KOPT-K1 (cell line): ENCODE measurements around the gene SYTL2.
"Not testable (repeated sequence)": the region's sequence is repeated elsewhere in the genome, so short reads cannot be mapped to it uniquely, and the experiment has no call there.

ENCODE experiments used
- H3K27ac ChIP-seq: fragments of 200-600 bp; sonication (generic); 2 replicates; pipeline ENCODE4 v1.5.1; 2016; ENCODE audit warnings: antibody characterized with exemption, mild to moderate bottlenecking, low read depth, low read length; ENCODE audit not compliant: poor library complexity, severe bottlenecking
- H3K36me3 ChIP-seq: fragments of 200-600 bp; sonication (generic); 2 replicates; pipeline ENCODE4 v1.5.1; 2017; ENCODE audit warnings: antibody characterized with exemption, mild to moderate bottlenecking, low read length, moderate library complexity; ENCODE audit not compliant: insufficient read depth
- H3K9me3 ChIP-seq: fragments of 200-600 bp; sonication (generic); 2 replicates; pipeline ENCODE4 v1.5.1; 2017; ENCODE audit warnings: antibody characterized with exemption, low read length, mild to moderate bottlenecking; ENCODE audit not compliant: insufficient read depth, poor library complexity, severe bottlenecking

Gene SYTL2

DNA sequence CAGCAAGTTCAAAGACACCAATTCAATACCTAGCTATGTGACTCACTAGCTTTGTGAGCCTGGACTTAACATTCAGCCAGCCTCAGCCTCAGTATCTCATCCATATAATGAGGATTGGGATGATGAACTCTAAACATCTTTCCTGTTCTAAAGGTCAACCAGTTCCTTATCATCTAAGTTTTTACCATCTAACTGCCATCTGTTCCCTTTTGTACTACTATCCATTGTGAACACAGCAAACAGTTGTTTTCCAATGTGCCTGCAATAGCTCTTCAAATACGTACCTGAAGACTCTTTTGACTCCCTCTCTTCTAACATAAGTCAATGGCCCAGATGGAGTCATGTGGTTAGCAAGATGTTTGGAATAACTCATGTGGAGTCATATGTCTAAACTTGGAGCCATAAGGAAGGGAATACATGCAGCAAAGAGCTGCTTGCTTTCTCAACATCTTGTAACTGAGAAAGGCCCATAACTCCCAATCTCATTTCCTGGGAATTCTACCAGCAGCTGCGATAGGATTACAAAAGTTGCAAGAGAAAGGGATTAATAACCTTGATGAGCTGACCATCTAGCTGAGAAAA, 19.4 kb downstream of the SYTL2 start:
- Histone ChIP-seq H3K27ac (no peak overlapping the region), H3K9me3 (no peaks in the 10 kb centered on the region), H3K36me3 (no peaks in the 10 kb centered on the region)

DNA sequence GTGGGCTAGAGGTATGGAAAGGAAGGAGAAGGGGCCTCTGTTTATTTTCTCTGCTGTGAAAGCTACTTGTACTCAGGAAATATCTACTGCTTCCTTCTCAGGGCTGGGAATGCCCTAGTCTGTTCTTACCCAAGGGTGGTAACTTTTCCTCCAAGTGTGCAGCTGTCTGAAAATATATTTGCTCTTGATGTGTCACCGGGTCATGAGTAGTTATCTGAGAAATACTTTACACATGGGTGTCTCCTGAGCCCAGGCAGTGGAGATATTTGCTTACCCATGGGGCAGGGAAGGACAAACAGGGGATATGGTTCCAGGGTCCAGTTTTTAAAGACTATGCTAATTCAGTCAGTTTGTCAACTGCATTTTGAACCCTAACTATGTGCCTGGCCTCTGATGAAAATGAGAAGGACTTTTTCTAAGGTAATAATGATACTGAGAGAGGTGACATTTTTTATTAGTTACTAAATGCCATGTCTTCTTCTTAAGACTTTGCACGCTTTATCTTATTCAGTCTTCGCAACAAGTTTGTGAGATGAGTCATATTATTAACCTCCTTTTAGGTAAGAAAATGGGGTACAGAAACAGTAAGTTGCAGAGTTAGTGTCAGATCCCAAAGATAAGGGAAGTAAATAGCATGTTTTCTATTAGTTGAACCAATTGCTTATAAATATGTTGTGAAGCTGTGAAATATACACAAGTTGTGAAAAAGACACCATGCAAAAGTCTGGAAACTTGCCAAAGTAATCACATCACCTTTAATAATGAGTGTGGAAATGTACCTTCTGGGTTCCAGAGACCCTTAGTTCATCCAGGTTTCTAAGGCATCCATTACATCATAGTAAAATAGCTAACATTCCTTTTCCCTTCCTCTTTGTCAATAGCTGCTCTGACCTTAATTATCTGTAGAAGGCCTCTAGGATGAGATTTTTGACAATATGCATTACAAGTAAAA, 22.9 kb downstream of the SYTL2 start:
- H3K36me3 ChIP-seq: no peaks in the 10 kb centered on the region
- no peaks in the 10 kb centered on the region for H3K9me3 ChIP-seq
- H3K27ac ChIP-seq: no peak overlapping the region

DNA sequence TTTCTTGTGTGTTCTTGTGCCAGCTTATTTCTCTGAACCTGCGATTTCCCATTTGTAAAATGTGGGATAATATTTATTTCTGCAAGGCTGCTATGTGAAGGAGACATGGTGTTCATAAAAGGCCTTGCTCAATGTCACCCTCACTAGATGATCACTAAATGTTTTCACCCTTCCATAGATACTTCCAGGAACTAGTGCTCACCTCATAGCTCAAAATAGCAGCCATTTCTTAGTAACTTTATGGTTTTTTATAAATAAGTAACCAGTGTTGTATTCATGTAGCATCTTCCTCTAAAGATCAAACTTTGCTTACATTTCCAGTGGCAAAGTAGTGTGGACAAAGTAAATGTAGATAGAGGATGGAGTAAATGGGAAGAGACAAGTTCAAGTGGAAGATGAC, 23.8 kb downstream of the SYTL2 start:
- H3K9me3 ChIP-seq: no peaks in the 10 kb centered on the region
- H3K36me3 ChIP-seq: no peaks in the 10 kb centered on the region
- no peak overlapping the region for H3K27ac ChIP-seq

GRCh38 chr11:85784480-85785265, 26.3 kb downstream of the SYTL2 start:
- Histone ChIP-seq H3K27ac (no peak overlapping the region), H3K9me3 (no peaks in the 10 kb centered on the region), H3K36me3 (no peaks in the 10 kb centered on the region)

DNA sequence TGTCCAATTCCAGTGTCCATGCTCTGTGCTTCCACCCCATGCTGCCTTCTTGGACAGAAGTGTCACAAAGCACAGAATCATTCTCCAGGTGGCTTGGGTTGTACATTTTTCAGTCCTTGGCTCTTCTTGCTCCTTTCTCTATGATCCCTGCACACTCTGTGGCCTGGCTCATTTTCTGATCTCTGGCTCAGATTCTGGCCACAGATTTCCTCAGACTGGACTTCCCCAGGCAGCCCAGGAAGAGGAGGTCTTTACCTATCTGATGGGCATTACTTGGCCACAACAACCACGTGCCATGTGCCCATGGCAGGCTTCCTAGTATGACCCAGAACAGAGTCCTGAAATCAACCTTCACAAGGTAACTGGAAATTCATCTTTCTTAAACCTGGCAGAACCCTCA, 27.2 kb downstream of the SYTL2 start:
- Histone ChIP-seq H3K36me3 (no peaks in the 10 kb centered on the region), H3K27ac (no peak overlapping the region), H3K9me3 (no peaks in the 10 kb centered on the region)

DNA sequence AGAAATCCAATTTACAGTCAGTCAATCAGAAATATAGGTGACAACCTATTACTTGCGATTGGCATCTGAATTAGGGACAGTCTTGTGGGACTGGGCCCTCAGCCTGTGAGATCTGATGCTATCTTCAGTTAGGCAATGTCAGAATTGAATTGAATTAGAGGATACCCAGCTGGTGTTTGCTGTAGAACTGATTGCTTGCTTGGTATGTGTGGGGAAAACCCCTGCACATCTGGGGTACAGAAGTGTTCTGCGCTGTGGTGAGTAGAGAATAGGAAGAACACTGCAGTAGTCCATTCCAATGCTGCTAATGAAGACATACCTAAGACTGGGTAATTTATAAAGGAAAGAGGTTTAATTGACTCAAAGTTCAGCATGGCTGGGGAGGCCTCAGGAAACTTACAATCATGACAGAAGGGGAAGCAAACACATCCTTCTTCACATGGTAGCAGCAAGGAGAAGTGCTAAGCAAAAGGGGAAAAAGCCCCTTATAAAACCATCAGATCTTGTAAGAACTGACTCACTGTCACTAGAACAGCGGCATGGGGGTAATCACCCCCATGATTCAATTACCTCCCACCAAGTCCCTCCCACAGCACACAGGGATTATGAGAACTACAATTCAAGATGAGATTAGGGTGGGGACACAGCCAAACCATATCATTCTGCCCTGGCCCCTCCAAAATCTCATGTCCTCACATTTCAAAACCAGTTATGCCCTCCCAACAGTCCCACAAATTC, 30.0 kb downstream of the SYTL2 start:
- not testable (repeated sequence) for H3K36me3 ChIP-seq, H3K9me3 ChIP-seq, H3K27ac ChIP-seq

DNA sequence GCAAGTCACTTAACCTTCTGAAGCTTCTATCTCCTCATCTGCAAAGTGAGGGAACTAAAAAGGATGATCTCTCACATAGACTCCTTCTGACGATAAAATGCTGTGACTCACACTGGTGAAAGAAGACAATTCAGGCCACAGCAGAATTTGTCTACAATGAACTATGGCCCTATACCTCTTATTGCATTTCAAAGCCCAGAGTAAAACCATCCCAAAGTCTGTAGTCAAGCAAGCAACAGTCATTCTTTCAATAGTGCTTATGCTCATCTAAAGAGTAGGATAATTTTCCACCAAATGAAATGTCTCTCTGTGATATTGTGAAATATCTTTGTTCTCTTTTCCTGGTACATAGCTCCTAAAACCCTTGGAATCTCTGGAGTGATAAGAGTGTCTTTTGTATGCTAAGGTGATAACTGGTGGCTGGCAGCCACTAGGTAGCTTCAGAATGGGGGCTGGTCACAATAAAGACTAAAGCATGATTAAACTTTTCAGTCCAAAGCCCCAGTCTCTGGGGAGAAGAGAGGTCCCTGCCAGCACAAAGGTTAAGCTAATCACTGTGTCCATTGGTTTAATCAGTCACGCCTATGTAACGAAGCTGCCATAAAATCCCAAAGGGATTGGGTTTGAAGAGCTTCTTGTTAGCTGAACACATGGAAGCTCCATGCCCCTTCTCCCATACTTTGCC, 30.8 kb downstream of the SYTL2 start:
- no peak overlapping the region for H3K27ac ChIP-seq
- H3K36me3 ChIP-seq: no peaks in the 10 kb centered on the region
- H3K9me3 ChIP-seq: no peaks in the 10 kb centered on the region

DNA sequence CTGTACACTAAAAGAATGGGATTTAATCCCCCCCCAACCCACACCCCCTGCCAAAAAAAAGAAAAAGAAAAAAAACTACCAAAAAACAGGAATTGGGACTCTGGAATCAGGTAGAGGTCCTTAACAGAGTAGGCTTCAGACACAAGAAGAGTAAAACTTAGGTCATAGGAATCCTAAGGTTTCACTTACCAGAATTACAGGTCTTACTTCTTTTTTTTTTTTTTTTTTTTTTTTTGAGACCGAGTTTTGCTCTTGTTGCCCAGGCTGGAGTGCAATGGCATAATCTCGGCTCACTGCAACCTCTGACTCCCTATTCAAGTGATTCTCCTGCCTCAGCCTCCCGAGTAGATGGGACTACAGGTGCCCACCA, 33.4 kb downstream of the SYTL2 start:
- H3K27ac ChIP-seq, H3K9me3 ChIP-seq, H3K36me3 ChIP-seq: not testable (repeated sequence)

DNA sequence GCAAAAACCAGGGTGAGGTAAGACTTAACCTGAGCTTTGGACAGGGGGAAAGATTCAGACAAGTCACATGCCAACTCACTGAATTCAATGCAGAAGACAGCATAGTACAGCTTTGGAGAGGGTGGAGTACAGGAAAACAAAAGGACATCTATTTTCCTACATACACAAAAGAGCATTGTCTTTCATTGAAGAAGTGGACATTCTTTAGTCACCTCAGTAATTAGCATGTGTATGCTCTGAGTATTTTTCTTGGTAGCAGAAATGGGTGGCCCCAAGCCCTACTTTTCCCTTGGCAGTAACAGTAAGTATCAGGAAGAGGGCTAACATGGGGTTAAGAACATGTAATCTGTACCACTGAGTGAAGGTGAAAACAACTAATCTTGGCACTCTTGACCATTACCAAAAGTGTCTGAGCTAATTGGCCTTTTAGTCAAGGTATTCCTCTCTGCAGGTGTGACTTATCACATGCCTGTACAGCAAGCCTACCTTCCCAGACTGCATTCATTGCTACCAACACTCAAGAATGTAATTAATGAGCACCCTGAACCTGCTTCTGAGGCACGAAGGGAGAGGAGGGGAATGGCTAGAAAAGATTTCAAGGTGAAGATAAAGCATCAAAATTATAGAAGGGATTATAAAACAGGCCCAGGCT, 33.9 kb downstream of the SYTL2 start:
- Histone ChIP-seq H3K9me3 (no peaks in the 10 kb centered on the region), H3K27ac (no peak overlapping the region), H3K36me3 (no peaks in the 10 kb centered on the region)

- no peaks in the 10 kb centered on the region for H3K36me3 ChIP-seq
- no peaks in the 10 kb centered on the region for H3K9me3 ChIP-seq
- no peak overlapping the region for H3K27ac ChIP-seq
Observed at GRCh38 chr11:85774256-85775101, 36.5 kb downstream of the SYTL2 start.

DNA sequence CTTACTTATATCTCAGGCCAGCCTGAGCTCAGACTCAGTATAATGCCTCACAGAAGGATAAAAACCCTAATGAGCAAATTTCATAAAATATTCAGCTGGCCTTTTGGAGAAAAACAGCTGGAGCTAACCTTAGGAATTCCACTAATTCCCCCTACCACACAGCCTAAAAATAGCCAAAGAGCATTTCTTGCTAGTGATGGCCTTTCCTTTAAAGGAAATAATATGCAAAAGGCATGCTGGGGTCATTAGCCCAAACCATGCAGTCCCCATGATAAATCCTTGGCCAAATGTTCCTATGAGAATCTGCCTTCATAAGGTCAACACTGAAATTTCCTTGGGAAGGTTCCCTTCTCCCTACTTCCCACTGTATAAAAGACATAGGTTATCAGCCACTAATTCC, 38.2 kb downstream of the SYTL2 start:
- H3K9me3 ChIP-seq: no peaks in the 10 kb centered on the region
- no peak overlapping the region for H3K27ac ChIP-seq
- no peaks in the 10 kb centered on the region for H3K36me3 ChIP-seq

DNA sequence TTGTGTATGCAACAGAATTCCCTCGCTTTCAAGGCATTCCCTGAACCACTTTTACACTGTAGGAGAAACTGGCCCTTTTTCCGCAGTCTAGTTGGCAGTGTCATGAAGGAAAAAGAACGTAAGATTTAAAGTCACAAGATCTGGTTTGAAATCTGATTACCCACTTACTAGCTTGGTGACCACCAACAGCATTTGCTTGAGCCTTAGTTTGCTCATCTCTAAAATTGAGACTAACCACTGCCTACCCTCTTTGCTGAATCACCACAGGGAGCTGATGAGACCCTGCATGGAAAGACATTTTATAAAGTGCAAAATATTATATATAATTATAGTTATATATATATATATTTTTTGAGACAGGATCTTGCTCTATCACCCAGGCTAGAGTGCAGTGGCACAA, 39.4 kb downstream of the SYTL2 start:
- Histone ChIP-seq H3K9me3 (no peaks in the 10 kb centered on the region), H3K27ac (no peak overlapping the region), H3K36me3 (no peaks in the 10 kb centered on the region)

DNA sequence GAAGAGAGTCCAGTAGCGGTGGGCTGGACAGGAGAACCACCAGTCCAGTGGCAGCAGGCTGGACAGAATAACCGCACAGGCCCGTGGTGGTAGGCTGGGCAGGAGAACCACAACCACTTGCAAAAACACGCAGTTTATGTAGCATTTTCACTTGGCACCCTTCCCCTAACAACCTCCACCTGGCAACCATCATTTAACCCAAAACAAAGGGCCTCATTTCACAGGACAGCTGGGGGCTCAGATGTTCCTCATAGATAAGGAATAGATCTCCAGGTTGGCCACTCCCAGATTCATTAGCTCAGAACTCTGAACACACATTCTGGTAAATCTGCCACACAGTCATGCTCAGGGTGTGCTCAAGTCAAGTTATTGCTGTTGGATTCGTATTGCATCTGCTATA, 41.2 kb downstream of the SYTL2 start:
- Histone ChIP-seq H3K36me3 (no peaks in the 10 kb centered on the region), H3K9me3 (no peaks in the 10 kb centered on the region), H3K27ac (no peak overlapping the region)
